RCC 7860 (cell line): ENCODE results near the gene EXOG.

Source experiments
- DNase-seq: peaks from one replicate; pipeline ENCODE4 v3.0.0-alpha.2; 2015; ENCODE audit warnings: low spot score
- FAIRE-seq: peaks from 2 replicates; lab custom pipeline; 2012; peaks lifted over from hg19 to GRCh38; lab: Jason Lieb, UNC

EXOG gene

DNA sequence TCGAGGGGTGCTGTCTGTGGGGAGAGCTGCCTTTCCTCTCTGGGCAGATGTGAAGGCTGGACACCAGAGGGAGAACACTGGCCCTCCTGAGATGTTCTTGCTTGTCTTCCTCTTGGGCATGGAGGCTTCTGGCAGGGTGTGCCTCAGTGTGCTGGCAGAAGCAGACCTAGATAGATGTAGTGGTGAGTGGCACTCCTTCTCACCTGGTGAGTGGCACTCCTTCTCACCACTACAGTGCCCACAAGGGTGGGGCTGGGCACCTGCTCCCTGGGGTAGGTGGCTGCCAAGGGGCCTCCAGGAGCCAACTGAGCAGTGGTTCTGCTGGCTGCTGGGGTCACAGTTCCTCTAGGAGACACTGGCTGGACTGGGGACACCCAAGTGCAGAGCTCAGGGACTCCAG is 23.8 kb upstream of the EXOG start:
- DNase-seq (no peak), FAIRE-seq (no peak)

DNA sequence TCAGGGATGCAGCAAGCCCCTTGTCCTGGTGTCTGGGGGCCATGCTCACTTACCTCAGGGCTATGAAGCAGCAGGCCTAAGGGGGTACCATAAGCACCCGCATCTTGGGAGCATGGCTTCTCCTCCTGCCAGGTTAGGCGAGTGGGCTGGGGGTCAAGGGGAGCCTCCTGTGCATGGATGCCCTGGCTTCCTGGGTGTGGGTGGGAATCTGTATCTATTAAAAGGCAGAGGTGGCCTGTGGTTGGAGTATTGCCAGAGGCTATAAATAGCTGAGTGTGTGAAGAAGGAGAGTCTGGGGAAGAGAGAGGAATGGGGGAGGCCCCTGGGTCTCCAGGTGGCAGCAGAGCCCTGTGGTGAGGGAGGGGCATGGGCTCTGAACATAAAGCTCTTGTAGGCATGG is 22.9 kb upstream of the EXOG start:
- FAIRE-seq: no peak
- no peak for DNase-seq

DNA sequence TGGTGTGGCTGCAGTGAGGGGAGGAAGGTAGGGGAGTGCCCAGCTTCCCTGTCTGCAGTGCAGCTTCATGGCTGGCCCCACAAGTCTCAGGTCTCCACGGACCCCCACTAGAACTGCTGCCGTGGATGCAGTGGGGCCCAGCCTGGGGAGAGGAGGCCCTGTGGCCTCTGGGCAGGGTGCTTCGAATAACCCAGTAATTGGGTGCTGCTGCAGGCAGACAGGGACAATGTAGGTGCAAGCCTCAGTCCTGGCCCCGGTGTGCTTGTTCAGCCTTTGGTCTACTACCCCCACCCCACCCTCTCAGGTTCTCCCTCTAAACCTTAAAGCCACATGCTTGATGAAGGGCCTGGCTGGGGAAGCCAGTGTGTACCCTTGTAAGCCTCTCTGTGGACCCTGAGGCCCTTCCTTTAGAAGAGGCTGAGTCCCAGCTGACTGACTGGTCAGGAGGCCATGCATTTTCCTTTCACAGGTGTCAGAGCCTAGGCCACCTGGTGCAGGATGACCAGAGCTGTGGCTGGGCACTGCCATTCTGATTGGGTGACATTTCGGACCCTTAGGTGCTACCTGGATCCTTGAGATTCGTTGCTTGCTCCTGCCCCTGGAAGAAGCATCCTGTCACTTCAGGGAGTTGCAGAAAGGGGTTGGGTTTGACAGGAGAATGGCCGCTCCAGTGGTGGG is 21.1 kb upstream of the EXOG start:
- no peak for DNase-seq
- FAIRE-seq: no peak

DNA sequence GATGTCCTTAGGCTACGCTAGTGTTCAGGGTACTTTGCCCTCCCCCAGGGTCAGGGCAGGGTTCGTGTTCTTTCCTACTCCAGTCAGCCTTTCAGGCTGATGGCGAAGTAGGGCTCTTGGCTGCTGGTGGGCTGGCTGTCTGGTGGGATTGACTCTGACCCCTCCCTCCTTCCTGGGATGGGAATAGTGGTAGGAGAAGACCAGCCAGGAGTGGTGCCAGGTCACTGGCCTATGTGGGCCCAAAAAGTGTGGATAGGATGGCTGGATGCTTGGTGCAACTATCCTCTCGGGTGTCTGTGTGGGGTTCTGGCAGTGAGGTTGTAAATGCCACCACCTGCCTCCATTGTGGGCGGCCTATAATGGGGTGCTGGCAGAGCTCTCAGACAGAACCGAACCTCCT is 20.4 kb upstream of the EXOG start:
- FAIRE-seq (no peak), DNase-seq (no peak)

DNA sequence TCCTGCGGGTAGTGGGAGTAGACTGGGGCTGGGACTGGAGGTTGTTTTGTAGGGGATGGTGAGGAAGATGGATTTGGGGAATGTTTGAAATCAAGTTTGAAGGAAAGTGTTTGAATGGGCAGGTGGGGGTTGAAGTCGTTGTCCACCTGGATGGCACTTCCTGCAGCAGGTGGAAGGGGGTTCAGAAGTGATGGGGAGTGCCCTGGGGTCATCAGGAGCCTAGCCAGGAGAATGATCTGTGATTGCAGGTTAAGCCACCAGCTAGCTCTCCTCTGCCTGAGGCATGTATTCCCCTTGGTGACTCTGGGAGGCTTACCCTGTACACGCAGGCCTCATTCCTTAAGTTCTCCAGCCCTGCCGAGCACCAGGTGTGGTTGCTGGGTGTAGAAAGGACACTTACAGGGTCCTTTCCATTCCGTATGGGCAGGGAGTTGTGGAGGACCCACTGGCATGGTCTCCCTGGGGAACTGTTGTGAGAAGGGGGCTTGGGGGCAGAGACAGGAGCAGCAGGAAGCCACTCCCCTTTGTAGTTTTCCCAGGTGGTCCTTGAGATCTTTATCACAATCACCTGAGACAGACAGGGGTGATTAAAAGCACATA is 19.9 kb upstream of the EXOG start:
- no peak for FAIRE-seq
- no peak for DNase-seq

DNA sequence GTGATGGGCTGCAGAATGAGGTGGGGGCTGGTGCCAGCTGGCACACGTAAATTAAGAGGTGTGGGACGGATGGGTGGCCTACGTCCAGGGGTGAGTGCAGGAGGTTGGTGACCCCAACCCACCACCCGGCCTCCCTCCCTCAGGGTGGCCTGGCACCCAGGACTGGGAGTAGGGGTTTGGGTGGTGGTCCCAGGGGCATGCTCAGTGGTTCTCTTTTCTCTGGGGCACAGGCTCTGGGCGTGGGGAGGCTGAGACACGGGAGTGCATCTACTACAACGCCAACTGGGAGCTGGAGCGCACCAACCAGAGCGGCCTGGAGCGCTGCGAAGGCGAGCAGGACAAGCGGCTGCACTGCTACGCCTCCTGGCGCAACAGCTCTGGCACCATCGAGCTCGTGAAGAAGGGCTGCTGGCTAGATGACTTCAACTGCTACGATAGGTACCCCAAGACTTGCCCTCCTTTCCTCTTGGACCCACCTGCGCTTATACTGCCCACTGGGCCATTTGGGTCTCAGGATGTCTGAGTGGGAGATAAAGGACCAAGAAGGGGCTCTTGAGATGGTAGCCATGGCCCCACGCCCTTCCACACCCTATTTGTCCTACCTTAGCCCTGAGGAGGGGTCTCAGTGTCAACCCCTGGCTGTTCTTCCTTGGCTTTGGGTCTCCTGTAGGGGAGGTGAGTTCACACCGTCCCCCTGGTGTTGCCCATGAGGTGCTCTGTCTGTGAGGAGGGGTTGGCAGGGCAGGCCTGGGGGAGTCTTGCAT is 18.9 kb upstream of the EXOG start:
- no peak for DNase-seq
- FAIRE-seq: no peak

DNA sequence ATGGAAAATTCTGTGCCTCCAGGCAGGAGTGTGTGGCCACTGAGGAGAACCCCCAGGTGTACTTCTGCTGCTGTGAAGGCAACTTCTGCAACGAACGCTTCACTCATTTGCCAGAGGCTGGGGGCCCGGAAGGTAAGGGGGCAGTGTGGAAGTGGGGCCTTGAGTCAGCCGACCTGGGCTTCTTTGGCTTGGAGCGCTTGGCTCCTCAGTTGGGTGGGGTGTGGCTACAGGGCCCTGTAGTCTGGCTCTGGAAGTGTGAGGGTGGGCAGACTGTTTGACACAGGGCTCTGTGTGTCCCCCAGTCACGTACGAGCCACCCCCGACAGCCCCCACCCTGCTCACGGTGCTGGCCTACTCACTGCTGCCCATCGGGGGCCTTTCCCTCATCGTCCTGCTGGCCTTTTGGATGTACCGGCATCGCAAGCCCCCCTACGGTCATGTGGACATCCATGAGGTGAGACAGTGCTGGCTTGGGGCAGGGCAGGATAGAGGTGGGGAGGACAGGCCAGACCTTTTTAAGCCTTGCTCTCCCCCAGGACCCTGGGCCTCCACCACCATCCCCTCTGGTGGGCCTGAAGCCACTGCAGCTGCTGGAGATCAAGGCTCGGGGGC is 18.2 kb upstream of the EXOG start:
- DNase-seq (no peak), FAIRE-seq (no peak)

DNA sequence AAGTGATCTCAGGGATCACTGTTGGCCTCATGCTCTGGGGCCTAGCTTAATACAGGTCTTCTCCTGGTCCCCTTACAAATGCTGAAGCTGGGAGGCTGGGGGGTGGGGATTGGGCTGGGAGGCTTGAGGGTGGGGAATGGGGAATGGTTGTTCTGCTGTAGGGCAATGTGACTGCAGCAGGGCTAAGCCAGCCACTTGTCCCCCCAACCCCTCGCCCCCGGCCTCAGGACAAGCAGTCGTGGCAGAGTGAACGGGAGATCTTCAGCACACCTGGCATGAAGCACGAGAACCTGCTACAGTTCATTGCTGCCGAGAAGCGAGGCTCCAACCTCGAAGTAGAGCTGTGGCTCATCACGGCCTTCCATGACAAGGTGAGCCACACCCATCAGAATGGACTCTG is 17.2 kb upstream of the EXOG start:
- no peak for DNase-seq

DNA sequence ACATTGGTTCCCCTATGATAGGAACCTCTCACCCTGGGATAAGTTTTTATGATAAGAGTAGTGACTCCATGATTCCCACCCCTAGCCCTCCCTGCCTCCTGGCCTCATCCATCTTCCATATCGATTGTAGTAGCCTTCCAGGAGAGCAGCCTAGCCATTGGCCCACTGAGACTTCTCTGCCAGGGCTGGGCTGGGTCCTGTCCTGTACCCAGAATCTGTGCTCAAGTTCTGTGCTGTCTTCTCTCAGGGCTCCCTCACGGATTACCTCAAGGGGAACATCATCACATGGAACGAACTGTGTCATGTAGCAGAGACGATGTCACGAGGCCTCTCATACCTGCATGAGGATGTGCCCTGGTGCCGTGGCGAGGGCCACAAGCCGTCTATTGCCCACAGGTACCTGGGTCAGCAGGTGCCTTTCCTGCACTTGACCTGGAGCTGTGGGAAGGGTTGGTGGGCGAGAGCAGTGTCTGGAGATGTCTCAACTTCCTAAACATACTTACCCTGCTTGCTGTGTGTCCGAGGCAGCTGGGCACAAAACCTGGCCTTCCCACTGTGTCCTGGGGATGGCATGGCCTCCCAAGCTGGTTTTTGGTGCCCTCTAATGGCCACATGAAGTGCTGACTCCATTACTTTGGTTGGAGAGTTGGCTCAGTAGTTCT is 16.6 kb upstream of the EXOG start:
- DNase-seq (peak; percentile 20), FAIRE-seq (peak; percentile 41)

More for the DNA sequence above, 17.2 kb upstream of the EXOG start:
- no peak for FAIRE-seq

DNA sequence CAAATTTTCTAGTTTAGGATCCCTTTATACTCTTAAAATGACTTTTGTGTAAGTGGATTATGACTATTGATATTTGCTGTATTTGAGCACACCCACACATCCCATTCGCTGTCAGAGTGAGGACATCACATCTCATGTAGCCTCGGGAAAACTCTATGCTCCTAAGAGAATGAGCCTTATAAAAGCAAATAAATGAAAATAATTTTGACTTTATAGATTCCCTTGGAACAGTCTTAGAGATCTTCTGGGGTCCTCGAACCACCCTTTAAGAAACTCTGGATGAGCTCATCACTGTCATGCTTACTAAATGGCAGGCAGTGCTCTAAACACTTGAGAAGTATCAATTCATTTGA is 16.1 kb upstream of the EXOG start:
- FAIRE-seq: no peak
- DNase-seq: no peak

DNA sequence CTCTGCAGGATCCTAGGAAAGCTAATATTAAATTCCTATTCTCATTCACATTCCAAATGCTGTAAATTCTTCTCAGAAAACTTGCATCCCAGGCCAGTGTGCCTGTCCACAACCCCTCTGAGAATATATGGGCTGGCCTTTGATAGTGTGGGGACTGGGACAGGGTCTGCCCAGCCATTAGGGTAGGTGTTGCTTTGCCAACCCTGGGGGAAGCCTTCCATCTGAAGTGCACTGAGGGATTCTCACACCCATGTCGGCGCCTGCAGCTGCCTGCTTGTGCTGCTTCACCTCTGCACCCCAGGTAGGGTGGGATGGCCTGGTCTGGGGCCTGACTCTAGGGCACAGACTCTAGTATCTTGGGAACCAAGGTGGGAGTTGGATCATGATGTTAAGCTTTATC is 15.2 kb upstream of the EXOG start:
- FAIRE-seq (no peak), DNase-seq (no peak)

DNA sequence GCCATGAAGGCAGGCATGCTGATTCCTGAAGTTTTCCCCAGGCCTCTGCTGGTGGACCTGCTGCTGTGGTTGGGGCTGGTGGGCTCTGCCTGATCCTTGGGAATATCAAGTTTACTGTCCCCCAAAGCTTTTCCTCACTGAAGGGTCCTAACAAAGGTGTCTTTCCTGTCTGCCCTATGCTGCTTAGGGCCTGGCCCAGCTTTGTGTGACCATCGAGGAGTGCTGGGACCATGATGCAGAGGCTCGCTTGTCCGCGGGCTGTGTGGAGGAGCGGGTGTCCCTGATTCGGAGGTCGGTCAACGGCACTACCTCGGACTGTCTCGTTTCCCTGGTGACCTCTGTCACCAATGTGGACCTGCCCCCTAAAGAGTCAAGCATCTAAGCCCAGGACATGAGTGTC is 13.2 kb upstream of the EXOG start:
- DNase-seq (no peak), FAIRE-seq (no peak)

DNA sequence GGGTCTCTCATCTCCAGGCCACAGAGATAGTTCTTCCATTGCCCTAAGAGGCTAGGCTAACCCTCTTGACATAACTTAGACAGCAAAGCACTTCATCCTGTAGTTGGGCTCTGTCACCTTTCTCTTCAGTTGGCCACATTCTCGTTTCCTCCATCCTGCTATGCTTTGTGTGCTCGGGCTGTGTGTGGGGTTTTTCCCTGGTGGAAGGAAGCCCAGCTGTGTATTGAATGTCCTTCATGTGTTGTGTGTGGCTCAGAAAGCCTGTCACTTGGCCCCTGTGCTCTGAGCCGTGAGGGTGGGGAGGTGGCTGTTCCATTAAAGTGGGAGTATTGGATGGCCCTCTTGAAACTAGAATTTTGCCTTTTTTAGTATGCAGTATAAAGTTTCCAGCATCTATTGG is 8.8 kb upstream of the EXOG start:
- no peak for DNase-seq
- no peak for FAIRE-seq

DNA sequence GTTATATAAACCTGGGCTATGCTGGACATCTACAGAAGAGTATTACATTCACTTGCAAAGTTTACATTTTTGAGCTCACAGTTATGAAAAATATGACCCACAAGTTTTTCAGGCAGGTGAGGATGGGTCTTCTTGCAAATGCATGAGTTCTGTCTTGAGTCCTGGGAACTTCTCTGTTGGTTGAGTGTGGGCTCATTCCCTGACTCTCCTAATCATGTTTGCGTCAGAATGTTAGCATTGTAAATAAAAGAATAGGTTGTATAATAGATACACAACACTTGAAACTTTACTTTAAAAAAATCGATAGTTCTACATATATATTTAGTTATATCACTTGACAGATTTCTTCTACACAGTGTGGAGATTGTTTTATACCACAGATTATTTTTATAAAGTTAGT is 7.2 kb upstream of the EXOG start:
- DNase-seq (no peak), FAIRE-seq (no peak)

DNA sequence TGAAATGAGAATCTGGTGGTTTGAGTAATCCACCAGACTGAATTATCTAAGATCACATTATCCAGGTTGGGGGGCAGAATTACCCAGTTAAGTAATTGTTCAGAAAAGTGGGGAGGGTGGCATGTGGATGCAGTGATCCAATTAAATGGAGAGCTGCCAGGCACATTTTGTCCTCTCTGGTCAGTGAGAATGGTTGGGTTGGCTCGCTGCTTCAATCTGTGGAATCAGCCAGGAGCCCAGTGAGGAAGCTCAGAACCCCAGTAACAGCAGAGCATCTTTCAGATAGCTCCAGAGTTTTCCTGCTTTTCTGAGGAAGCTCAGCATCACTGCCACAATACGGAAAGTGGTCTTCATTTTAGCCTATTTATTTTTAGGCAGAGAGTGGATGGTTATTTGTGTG is 6.4 kb upstream of the EXOG start:
- FAIRE-seq: no peak
- DNase-seq: no peak

DNA sequence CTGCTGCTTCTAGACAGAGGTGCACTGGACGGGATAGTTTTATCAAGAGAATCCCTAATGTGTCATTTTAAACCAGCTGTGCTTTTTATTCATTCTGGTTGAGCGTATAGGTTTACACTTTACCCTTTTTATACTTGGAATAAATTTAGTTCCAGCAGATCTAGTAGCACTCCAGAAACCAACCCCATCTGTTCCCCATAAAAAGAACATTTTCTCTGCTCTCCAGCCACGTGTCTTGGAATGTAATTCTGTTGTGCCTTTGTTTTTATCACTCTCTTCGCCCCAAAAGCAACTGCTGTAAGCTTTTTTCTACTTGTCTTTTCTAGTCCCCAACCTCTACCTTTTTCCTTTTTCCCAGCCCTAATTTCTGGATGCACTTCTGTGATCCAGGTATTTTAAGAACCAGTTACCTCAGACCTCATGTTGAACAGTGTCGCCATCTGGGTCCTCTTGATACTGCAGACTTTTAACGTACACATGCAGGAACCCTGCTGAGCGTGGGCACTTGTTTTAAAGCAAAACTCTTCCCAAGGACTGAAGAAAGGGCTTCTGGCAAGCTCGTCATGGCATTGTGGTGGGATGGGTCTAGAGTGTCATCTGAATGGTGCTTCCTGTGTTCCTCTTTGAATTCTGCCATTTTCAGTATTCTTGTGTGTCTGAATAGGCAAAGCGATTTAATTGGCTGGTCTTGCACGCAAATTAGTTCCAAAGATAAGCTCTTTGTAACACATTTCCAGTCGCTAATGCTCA is 5.7 kb upstream of the EXOG start:
- FAIRE-seq: no peak
- DNase-seq: no peak

DNA sequence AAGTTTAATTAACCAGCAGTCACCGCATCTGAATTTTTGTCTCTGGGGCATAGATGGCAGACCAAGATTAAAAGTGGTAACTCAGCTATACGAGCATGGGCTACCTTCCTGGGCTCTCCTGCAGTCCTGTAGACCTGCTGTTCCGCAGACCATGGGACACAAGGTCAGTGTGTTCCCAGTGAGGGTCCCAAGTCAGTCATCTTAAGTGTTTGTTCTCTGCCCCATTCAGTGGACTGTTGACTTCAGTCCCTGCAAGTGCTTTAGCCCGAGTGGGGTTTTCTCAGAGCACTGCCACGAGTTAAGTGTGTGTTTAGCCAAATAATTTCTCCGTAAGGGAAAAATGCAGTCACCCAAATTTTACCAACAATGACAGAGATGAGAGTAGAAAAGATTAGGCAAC is 4.9 kb upstream of the EXOG start:
- no peak for FAIRE-seq
- no peak for DNase-seq

DNA sequence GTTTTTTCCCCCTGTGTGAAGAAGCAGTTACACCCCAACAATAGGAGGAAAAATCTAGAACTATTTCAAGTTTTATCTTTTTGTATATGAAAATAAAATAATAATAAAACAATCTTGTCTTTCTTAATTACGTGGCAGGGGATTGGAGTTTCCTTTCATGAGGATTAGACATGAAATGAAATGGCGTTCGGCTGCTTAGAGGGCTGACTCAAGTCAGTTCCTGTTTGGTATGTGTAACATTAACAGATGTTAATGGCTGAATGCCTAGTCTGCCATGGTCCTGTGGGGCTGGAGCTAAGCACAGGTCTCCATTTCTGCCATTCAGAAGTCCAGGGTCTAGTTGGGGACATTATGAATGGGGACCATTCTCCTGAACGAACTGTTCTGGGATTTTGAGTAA is 3.1 kb upstream of the EXOG start:
- FAIRE-seq (no peak), DNase-seq (no peak)

DNA sequence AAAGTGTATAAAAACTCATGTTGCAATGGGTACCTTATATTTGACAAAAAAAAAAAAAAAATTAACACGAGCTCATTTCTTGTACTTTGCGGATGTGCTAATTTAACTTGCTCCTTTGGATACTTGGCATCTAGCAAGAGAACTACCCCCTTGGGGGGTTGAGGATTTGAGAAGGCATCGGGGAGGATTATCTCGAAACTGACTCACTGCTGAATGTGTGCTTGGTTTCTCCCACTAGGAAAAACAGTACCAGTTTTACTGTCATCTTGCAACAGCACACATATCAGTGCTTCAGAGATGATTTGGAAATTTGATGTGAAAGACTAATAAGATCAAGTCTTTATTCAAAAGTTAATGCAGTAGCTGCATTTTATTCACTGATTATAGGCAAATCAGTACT is 891 bp downstream of the EXOG start:
- no peak for FAIRE-seq
- DNase-seq: no peak

DNA sequence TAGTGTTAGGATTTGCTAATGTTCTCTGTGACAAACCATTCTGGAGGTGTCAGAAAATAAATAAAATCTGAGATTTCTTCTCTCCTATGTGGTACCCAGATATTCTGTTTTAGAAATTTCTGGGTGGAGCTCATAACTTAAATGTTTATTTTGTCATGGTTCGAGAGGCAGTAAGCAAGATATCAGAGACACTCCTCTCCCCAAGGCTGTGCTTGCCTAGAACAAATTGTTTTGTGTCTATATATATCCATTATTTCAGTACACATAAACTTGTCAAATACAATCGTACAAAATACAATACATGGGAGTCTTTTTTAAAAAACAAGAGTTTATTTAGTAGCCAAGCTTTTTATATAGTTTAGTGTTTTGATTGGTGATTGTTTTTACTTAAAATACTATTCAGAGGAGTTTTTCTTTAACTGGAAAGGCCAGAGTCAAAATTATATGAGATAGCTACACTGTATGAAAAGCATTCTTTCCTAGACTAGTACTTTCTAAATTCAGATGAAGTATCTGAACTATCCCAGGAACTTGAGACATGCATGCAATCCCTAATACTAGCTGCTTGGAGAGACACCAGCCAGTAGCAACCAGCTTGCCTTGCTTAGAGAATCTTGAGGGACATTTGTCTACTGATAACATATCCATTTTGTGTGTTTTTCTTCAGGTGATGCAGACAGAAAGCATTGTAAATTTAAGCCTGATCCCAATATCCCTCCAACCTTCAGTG is 4.7 kb downstream of the EXOG start:
- DNase-seq (no peak), FAIRE-seq (no peak)
